ENCODE results near the gene LAMA2. TPM values are rescaled to one million over a fixed set of nuclear protein-coding genes. Genes with fewer than 3 reads are reported as not detected.

Gene LAMA2
- total and polyA plus RNA-seq, 2 experiments from 2014 or later: 13.4 to 78.1 TPM

- TF ChIP-seq, protein P1, sequence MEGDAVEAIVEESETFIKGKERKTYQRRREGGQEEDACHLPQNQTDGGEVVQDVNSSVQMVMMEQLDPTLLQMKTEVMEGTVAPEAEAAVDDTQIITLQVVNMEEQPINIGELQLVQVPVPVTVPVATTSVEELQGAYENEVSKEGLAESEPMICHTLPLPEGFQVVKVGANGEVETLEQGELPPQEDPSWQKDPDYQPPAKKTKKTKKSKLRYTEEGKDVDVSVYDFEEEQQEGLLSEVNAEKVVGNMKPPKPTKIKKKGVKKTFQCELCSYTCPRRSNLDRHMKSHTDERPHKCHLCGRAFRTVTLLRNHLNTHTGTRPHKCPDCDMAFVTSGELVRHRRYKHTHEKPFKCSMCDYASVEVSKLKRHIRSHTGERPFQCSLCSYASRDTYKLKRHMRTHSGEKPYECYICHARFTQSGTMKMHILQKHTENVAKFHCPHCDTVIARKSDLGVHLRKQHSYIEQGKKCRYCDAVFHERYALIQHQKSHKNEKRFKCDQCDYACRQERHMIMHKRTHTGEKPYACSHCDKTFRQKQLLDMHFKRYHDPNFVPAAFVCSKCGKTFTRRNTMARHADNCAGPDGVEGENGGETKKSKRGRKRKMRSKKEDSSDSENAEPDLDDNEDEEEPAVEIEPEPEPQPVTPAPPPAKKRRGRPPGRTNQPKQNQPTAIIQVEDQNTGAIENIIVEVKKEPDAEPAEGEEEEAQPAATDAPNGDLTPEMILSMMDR (IDR thresholded peaks at IDR 0.05; ENCODE audit: low read depth, low read length): no peak
- Histone ChIP-seq H3K9me3 (ENCODE audit: low read depth) (no peaks in the 10 kb centered on the region), H3K4me1 (ENCODE audit: low read depth) (no peaks in the 10 kb centered on the region), H3K4me3 (no peak overlapping the region), H3K27ac (no peak overlapping the region), H3K27me3 (no peaks in the 10 kb centered on the region), H3K36me3 (no peaks in the 10 kb centered on the region)
- DNase-seq (ENCODE audit: low read depth in 1 of 2, low spot score in 1 of 2): no peak
Measured at GRCh38 chr6:129195161-129195560, 312.2 kb downstream of the LAMA2 start.

DNA sequence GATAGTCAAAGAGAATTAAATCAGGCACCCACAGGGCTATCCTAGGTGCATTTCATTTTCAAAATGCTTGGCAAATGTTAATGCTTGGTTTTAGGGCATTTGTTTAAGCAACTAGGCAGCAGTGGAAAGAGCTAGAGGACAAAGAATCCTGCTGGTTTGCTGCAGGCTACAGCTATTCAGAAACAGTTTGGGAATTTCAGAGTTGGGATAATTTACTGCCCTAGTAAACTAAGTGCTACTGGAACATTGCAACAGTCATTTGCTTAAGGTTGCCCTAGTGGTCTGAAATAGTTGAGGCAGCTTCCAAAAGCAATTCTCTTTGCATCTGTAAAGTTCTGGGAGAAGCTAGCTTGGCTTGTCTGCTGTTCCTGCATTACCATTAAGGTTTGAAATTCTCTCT is 312.7 kb downstream of the LAMA2 start:
- Histone ChIP-seq H3K9me3 (ENCODE audit: low read depth) (no peaks in the 10 kb centered on the region), H3K4me1 (ENCODE audit: low read depth) (no peaks in the 10 kb centered on the region), H3K4me3 (no peak overlapping the region), H3K27ac (no peak overlapping the region), H3K36me3 (no peaks in the 10 kb centered on the region), H3K27me3 (no peaks in the 10 kb centered on the region)
- TF ChIP-seq, protein P1 (IDR thresholded peaks at IDR 0.05; ENCODE audit: low read depth, low read length): no peak
- DNase-seq (ENCODE audit: low read depth in 1 of 2, low spot score in 1 of 2): no peak

DNA sequence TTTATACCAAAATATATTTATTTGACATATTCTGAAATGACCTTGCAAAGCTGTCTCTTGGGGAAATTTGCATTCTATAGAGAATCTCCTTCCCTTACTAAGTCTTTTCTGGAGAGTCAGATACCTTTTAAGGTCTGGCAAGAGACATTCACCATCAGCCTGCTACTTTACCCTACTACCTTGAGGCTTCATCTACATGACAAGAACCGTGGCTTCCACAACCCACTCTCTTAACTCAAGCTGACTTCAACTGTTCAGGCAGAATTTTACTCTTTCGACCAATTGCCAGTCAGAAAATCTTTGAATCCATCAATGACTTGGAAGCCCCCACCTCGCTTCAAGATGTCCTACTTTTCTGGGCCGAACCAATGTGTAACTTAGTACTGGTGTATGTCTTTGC is 314.2 kb downstream of the LAMA2 start:
- H3K4me3 ChIP-seq: no peak overlapping the region
- TF ChIP-seq, protein P1 (IDR thresholded peaks at IDR 0.05; ENCODE audit: low read depth, low read length): no peak
- H3K27me3 ChIP-seq: no peaks in the 10 kb centered on the region
- no peak overlapping the region for H3K27ac ChIP-seq
- no peaks in the 10 kb centered on the region for H3K4me1 ChIP-seq (ENCODE audit: low read depth)
- no peaks in the 10 kb centered on the region for H3K9me3 ChIP-seq (ENCODE audit: low read depth)
- no peaks in the 10 kb centered on the region for H3K36me3 ChIP-seq
- DNase-seq (ENCODE audit: low read depth in 1 of 2, low spot score in 1 of 2): no peak

DNA sequence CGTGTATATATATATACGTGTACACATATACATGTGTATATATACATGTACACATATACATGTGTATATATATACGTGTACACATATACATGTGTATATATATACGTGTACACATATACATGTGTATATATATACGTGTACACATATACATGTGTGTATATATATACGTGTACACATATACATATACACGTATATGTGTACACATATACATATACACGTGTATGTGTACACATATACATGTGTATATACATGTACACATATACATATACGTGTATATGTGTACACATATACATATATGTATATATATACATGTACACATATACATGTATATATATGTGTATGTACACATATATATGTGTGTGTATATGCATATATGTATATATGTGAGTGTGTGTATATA is 317.2 kb downstream of the LAMA2 start:
- no peaks in the 10 kb centered on the region for H3K9me3 ChIP-seq (ENCODE audit: low read depth)
- H3K4me3 ChIP-seq: no peak overlapping the region
- TF ChIP-seq, protein P1 (IDR thresholded peaks at IDR 0.05; ENCODE audit: low read depth, low read length): no peak
- H3K27me3 ChIP-seq: no peaks in the 10 kb centered on the region
- H3K36me3 ChIP-seq: no peaks in the 10 kb centered on the region
- no peaks in the 10 kb centered on the region for H3K4me1 ChIP-seq (ENCODE audit: low read depth)
- DNase-seq (ENCODE audit: low read depth in 1 of 2, low spot score in 1 of 2): no peak
- no peak overlapping the region for H3K27ac ChIP-seq

- Histone ChIP-seq H3K27ac (no peak overlapping the region), H3K4me3 (no peak overlapping the region), H3K4me1 (ENCODE audit: low read depth) (no peaks in the 10 kb centered on the region), H3K27me3 (no peaks in the 10 kb centered on the region), H3K36me3 (no peaks in the 10 kb centered on the region), H3K9me3 (ENCODE audit: low read depth) (no peaks in the 10 kb centered on the region)
- TF ChIP-seq, protein P1 (IDR thresholded peaks at IDR 0.05; ENCODE audit: low read depth, low read length): no peak
- DNase-seq (ENCODE audit: low read depth in 1 of 2, low spot score in 1 of 2): no peak
Measured at GRCh38 chr6:129203190-129203900, 320.4 kb downstream of the LAMA2 start.

Measured in cardiac muscle cell (in vitro differentiated cells and primary cell).